Activated CD8-positive, alpha-beta memory T cell treated with anti-CD3 and anti-CD28 coated beads, Interleukin-2, amount 50 U/mL, for 1 hour (primary cell): ENCODE data around the gene CFAP107.
"Not testable (repeated sequence)": the region's sequence is repeated elsewhere in the genome, so short reads cannot be mapped to it uniquely, and the experiment has no call there.

Experiments used
- DNase-seq: peaks from one replicate; pipeline ENCODE4 v3.0.0-alpha.2; 2020; ENCODE audit errors: extremely low read depth

The CFAP107 gene, protein sequence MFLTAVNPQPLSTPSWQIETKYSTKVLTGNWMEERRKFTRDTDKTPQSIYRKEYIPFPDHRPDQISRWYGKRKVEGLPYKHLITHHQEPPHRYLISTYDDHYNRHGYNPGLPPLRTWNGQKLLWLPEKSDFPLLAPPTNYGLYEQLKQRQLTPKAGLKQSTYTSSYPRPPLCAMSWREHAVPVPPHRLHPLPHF

DNA sequence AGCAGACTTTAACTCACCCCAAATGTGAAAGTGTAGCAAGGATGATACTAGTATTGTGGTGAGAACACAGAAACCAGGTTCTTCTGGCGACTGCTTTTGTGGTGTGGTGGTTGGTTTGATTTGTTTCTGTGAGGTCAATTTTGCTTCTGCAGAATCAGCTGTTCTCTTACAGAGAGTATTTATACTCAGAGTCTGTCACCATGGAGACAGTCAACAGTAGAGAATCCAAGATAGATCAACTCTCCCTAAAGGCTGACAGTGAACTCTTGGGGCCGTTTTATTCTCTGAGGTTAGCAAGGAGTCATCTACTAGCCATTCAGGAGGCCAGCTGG is at the start of gene CFAP107:
Gene CFAP107, plus strand, starts transcription at position 209 of the 332 bp plus-strand sequence. CDS start 231 bp downstream, outside the sequence.
- no peak for DNase-seq

DNA sequence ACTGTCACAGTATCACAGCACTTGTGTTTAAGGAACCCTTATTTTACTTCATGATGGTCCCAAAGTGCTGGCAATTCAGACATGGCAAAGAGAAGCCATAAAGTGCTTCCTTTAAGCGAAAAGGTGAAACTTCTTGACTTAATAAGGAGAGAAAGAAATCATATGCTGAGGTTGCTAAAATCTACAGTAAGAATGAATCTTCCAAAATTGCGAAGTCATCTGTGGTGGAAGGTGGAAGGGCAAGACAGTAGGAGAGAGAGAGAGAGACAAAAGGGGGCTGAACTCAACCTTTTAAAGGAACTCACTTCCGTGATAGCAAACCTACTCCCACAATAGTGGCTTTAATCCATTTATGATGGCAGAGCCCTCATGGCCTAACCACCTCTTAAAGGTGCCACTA is 49.3 kb upstream of the CFAP107 start:
- no peak for DNase-seq

DNA sequence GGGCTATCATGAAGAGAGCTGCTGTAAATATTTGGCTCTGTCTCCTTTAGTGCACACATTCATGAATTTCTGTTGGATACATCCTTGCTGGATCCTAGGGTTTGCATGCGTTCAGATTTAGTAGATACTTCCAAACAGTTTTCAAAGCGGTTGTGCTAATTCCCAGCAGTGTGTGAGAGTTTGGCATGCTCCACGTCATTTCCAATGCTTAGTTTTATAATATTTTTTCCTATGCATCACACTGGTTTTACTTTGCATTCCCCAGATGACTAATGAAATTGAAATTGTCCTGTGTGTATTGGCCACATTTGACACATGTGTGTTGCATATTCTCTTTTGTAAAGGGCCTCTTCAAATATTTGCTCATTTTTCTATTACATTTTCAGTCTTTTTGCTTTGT is 48.6 kb upstream of the CFAP107 start:
- DNase-seq: no peak

DNA sequence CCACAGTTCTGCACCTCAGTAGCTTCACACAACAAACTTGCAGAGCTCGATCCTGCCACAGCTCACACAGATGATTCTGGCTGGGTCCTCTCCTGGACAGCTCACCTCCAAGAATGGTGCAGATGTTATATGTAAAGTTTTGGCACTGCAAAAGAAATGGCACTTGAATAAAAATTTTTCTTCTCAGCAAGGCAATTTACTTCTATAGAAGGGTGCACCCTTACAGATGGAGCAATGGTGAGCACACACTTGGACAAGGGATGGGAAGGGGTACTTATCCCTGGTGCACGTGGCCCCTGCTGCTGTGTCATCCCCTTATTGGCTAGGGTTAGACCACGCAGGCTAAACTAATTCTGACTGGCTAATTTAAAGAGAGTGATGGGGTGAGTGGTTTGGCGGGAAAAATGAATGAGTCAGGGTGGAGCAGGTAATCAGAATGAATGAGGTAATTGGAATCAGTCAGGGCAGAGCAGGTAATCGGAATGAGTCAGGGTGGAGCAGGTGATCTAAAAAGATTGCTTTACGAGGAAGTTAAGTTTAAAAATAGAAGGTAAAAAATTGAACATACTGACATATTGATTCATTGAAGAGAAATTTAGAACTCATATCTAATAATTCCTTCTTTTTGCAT is 42.1 kb upstream of the CFAP107 start:
- no peak for DNase-seq

DNA sequence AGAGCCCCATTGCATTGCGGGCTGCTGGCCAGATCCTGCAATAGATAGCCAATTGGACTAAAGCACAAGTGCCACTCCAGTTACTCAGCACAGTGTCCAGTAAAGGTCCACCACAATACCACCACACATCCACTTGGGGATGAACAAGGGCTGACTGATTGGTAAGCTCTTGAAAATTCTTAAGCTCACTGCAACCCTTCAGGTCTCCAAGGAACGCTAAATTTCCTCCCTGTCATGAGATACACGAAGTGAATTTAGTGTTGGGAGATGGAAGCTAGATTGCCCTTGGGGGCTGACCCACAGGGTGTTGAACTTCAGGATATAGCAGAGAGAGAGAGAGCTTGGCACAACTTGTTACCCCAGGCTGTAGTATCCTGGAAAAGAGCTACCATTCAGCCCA is 39.9 kb upstream of the CFAP107 start:
- no peak for DNase-seq

DNA sequence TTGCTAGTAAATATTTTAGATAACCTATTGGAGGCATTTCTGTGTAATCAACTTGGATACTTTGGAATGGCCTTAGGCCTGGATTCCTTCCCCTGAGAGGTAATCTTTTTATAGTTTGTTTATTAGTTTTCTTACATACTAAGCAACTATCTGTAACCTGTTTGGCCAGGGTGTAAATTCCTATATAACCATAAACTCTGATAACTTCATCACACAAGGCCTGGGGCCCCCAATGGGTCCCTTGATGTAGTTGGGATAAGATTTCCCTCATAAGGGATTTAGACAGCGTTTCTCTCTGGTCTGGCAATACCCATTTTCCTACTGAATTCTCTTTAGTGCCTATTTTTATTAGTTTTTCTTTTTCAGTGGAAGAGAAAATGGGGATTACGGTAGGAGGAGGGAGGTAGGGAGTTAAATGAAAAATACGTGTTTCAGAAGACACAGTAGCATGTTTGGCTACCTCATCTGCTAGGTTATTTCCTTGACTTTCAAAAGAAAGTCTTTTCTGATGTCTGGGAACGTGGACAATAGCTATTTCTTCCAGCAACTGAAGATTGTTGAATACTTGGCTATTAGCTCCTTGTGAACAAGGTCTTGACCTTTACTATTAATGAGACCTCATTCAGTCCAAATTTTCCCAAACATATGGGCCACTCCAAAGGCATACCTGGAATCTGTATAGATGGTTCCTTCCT is 37.5 kb upstream of the CFAP107 start:
- DNase-seq: no peak

DNA sequence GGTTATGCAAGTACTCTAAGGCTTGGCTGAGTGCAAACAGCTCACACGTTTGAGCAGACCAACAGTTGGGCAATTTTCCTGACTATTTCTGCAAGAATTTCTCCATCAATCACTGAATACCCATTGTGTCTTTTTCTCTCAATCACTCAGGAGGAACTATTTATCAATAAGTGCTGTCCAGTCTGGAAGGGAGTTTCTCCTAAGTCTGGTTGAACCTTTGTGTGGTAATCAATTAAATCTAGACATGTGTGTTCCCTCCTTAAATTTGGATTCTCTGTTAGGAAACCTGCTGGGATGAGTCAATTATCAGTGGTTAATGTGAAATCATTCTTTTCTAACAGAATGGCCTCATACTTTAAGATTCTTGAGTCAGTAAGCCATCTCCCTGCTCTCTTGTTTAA is 36.9 kb upstream of the CFAP107 start:
- no peak for DNase-seq

DNA sequence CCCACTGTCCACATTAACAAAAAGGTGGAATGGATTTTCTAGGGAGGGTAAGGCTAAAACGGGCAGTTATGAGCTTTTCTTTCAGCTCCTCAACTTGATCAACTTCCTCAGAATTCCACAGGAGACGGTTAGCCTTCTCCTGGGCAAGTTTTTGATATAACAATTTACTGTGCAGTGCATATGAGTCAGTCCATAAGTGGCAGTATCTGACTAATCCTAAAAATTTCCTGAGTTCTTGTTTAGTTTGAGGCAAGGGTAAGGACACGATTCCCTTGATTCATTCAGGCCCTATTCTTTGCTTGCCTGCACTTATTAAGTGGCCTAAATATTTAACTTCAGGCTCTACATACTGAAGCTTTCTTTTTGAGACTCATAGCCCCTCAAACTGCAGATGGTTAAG is 36.3 kb upstream of the CFAP107 start:
- DNase-seq: no peak

DNA sequence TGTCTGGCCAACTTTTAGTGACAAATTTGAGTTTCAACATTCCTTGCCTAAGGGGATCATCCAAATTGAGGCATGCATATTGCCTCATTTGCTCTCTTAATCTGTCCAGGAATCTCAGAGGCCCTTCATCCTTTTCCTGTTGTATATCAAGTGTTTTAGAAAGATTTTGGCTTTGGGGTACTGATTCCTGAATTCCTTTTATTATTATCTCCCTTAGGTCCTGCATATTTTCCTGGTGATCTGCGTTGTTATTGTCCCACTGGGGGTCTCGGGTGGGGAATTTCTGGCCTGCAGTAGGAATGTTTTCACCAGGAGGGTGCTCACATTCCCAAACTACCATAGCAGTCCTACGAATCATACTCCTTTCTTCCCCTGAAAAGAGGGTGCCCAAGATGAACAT is 34.5 kb upstream of the CFAP107 start:
- DNase-seq: no peak

DNA sequence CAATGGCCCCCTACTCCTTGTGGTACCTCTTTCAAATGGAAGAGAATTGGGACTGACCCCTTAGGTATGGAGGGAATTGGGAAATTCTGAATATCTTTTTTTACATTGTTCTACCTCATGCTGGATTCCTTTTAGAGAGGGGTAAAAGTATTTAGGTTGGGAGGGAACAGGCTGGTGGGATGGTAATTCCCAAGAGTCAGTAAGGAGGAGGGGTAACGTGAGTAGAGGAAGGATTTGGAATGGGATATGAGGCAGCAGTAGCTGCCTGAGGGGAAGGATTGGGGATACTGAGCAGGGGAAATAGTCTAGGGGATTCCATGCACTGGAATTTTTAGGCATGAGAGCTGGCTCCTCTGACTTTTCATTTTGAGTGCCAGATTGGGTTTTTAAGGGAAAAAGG is 33.9 kb upstream of the CFAP107 start:
- DNase-seq: no peak

DNA sequence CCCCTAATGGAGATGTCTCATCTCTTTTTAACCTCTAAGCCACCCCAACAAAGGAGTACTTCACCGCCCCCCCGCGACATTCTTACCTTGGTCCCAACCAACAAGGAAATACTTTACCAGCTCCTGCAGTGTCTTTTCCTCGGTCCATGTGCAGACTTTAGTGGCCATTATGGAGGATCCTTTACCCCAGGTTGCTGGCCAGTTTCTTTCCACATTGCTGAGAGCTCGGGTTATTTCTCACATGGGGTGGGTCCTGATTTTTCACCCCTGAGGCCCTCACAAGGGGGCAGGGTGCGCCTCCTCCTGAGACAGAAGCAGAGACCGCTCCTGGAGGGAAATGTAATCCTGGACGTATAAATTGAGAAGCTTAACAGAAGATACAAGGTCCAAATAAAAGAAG is 33.1 kb upstream of the CFAP107 start:
- DNase-seq: no peak

DNA sequence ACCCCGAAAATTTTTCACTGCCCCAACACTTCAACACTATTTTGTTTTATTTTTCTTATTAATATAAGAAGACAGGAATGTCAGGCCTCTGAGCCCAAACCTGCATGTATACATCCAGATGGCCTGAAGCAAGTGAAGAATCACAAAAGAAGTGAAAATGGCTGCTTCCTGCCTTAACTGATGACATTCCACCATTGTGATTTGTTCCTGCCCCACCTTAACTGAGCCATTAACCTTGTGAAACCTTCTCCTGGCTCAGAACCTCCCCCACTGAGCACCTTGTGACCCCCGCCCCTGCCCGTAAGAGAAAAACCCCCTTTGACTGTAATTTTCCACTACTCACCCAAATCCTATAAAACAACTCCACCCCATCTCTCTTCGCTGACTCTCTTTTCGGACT is 32.3 kb upstream of the CFAP107 start:
- DNase-seq: not testable (repeated sequence)

DNA sequence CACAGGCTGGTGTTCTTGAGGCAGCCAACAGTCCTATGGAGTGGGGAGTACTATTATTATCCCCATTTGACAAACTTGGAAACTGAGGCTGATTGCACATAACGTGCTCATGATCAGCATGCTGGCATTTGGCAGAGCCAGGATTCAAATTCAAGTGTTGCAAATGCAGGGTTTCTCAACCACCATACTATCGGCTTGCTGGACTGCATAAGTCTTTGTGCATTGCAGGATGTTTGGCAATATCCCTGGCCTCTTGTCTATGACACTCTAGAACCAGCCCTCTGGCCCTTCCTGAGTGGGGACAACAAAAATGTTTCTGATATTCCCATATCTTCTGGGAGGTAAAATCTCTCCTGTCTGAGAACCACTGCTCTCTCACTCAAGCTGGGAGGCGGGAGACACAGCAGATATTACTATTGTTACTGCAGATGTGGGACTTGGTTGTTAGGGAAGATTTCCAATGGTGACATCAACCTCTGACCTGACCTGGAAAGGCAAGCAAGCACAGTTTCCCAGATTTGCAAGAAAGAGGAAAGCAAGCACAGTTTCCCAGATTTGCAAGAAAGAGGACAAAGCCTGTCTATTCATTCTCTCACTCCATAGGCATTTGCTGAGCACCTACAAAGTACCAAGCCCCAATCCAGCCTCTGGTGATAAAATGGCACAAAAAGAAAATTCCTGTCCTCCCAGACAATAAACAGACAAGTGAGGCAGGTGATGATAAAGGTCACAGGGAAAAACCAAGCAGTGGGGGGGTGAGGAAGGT is 31.1 kb upstream of the CFAP107 start:
- DNase-seq: no peak

DNA sequence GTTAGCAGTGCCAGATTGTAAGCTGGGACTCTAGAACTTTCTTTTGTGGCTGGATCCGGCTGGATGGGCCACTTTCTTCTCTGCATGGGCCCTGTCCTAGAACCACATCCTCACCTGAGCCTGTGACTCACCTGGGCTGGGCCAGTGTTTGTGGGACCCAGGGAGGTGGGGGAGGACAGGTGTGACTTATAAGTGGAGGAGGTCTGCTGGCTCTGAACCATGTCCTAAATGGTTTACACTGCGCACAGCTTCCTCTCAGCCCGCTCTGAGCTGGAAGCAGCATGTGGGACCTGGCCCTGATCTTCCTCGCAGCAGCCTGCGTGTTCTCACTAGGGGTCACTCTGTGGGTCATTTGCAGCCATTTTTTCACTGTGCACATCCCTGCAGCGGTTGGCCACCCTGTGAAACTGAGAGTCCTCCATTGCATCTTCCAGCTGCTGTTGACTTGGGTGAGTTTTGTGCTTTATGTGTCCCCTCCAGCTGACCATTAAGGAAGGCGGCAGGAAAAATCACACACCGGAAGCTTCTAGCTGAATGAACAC is 30.0 kb upstream of the CFAP107 start, which contains the start of gene AADACL3:
Gene AADACL3, plus strand, starts transcription at position 215 of the 542 bp plus-strand sequence. Its CDS starts 67 bp downstream, at position 282.
- DNase-seq: no peak

DNA sequence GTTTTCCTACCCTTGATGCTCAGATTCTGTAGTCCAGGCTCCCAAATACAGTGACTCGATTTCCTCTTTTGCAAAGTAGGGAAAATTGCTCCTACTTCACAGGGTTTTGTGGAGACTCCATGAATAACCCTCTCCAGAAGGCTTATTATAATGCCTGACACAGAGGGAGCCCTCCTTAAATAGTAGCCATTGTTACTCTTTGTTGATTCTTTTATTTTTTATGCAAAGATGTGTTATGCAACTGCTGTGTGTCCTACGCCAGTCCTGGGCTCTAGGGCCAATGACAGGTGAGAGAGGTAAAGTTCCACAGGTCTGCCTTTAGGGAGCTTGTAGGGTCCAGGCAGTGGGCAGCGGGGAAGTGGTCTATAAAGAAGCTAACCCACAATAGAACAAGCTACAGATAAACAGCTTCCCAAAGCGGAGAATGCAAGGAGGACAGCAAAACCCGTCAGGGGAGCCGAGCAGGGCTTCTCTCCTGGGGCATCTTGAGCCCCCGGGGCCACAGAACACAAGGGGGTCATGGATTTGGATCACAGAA is 28.6 kb upstream of the CFAP107 start:
- DNase-seq: no peak

DNA sequence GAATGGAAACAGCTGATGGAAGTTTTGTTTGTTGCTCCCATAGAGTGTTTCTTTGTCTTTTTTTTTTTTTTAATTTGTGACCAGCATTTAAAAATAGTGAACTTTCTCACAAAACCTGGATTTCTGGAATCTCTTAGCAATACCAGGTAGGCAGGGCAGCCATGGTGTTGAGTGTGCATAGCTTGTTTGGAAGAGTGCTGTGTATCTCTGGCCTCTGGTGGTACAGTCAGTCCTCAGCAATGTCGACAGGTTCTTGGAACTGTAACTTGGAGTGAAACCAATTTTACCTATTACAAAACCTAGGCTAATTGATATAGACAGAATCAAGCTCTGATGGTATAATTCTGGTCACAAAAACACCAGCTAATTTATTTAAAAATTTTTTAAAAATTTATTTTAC is 23.4 kb upstream of the CFAP107 start:
- DNase-seq: no peak

DNA sequence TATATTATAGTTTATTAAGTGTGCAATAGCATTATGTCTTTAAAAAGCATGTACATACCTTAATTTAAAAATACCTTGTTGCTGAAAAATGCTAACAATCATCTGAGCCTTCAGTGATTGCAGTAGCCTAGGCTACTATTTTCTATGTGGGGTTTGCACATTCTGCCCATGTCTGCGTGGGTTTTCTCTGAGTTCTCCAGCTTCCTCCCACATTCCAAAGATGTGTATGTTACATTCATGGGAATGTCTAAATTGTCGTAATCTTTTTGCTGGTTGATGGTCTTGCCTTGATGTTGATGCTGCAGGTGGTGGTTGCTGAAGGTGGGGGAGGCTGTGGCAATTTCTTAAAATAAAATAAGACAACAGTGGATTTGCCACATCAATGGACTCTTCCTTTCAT is 17.6 kb upstream of the CFAP107 start:
- DNase-seq: no peak

DNA sequence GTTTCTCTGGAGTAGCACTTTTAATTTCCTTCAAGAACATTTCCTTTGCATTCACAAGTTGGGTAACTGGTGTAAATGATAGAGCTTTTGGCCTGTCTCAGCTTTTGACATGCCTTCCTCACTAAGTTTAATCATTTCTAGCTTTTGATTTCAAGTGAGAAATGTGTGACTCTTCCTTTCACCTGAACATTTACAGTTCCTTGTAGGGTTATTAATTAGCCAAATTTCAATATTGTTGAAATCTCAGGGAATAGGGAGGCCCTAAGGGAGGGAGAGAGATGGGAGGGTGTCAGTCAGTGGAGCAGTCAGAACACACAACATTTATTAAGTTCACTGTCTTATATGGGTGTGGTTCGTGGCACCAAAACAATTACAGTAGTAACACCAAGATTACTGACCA is 15.8 kb upstream of the CFAP107 start:
- no peak for DNase-seq

DNA sequence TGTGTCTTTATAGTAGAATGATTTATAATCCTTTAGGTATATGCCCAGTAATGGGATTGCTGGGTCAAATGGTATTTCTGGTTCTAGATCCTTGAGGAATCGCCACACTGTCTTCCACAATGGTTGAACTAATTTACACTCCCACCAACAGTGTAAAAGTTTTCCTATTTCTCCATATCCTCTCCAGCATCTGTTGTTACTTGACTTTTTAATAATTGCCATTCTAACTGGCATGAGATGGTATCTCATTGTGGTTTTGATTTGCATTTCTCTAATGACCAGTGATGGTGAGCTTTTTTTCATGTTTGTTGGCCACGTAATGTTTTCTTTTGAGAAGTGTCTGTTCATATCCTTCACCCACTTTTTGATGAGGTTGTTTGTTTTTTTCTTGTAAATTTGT is 14.9 kb upstream of the CFAP107 start:
- DNase-seq: not testable (repeated sequence)

DNA sequence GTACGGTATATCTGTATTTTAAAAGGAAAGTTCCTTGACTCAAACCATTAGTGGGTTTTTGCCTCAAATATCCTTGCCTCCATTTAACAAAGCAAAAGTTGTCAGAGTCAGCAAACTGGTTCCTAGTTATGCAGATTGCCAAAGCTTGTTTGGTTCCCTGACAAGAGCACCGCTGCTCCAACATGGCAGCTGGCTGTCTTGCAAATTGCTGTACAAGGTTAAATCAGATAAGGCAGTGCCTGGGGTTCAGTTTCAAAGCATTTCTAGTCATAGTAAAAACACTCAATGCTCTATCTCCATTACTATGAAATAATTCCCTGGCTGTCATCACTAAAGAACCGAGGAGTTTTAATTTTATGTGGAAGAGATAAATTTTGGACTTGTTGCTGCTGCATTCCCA is 11.3 kb upstream of the CFAP107 start:
- no peak for DNase-seq

DNA sequence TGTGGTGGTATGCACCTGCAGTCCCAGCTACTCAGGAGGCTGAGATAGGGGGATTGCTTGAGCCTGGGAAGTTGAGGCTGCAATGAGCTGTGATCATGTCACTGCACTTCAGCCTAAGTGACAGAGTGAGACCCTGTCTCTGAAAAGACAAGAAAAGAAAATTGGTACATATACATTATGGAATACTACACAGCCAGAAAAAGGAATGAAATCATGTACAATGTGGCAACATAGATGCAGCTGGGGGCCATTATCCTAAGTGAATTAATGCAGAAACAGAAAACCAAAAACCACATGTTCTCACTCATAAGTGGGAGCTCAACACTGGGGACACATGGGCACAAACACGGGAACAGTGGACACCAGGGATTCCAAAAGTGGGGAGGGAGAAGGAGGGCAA is 7.1 kb upstream of the CFAP107 start:
- DNase-seq: no peak

DNA sequence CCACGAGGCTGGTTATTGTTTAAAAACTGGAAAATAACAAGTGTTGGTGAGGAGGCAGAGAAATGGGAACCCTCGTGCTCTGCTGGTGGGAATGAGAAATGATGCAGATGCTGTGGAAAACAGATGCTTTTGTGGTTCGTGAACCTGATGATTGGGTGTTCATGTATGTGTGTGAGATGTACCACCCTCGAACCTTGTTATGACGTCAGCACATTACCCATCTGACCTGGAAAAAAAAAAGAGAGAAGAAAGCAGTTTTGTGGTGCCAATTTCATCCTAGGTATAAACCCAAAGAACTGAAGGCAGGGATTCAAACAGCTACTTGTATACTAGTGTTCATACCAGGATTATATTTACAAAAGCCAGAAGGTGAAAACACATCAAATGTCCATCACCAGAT is 6.4 kb upstream of the CFAP107 start:
- no peak for DNase-seq
